ENCODE results near the gene KASH5.

- no peak for TF ChIP-seq CTCF (IDR thresholded peaks at IDR 0.05; ENCODE audit: low read length)
- no peak for TF ChIP-seq EZH2 (optimal IDR thresholded peaks at IDR 0.05; ENCODE audit: low read depth, low read length)
- no peak for TF ChIP-seq EZH2phosphoT487 (IDR thresholded peaks at IDR 0.05; ENCODE audit: low read length)
These were observed 40.8 kb downstream of the KASH5 start for GRCh38 chr19:49428547-49429451.

All from MM.1S (cell line).